Neural cell (in vitro differentiated cells): ENCODE data around the gene AFF1.

ENCODE experiments used
- EZH2 ChIP-seq: fragments of 200-600, 300-800 bp; shearing (Covaris generic), sonication (generic); IDR thresholded peaks from 2 replicates; pipeline ENCODE4 v1.6.1; 2014; ENCODE audit warnings: antibody characterized with exemption, low read length, borderline replicate concordance, mild to moderate bottlenecking; ENCODE audit not compliant: insufficient read depth, poor library complexity, severe bottlenecking
- RAD21 ChIP-seq: fragments of 450-650 bp; conservative IDR thresholded peaks from 2 replicates; pipeline ENCODE4 v1.6.1; 2014; ENCODE audit warnings: antibody characterized with exemption, mild to moderate bottlenecking, moderate library complexity
- TAF1 ChIP-seq: IDR thresholded peaks from 2 replicates; pipeline ENCODE4 v1.6.1; 2012; ENCODE audit warnings: low read depth
- TF ChIP-seq, protein P1 (sequence below): fragments of 450-650 bp; IDR thresholded peaks from 2 replicates; pipeline ENCODE4 v1.5.1; 2014; ENCODE audit warnings: antibody characterized with exemption, mild to moderate bottlenecking, moderate library complexity; ENCODE audit not compliant: poor library complexity, severe bottlenecking

DNA sequence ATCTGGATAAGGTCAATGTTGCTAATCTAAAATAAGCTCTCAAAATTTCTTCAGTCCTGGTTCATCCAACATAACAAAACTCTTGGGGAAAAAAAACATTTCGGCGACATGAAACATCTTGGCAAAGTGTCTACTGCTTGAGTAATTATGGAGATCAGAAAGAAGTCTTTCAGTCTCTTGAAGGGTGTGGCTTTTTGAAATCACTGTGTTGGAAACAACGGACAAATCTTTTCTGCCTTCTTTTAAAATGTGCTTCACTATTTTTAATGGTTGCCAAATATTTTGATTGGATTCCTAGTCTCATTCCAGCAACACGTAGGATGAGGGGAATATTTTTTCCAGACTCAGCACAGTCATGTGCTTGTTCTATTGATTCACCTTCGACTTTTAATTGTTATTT, 147.0 kb downstream of the AFF1 start:
- TF ChIP-seq, protein P1, sequence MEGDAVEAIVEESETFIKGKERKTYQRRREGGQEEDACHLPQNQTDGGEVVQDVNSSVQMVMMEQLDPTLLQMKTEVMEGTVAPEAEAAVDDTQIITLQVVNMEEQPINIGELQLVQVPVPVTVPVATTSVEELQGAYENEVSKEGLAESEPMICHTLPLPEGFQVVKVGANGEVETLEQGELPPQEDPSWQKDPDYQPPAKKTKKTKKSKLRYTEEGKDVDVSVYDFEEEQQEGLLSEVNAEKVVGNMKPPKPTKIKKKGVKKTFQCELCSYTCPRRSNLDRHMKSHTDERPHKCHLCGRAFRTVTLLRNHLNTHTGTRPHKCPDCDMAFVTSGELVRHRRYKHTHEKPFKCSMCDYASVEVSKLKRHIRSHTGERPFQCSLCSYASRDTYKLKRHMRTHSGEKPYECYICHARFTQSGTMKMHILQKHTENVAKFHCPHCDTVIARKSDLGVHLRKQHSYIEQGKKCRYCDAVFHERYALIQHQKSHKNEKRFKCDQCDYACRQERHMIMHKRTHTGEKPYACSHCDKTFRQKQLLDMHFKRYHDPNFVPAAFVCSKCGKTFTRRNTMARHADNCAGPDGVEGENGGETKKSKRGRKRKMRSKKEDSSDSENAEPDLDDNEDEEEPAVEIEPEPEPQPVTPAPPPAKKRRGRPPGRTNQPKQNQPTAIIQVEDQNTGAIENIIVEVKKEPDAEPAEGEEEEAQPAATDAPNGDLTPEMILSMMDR, result no peak
- TF ChIP-seq EZH2 (no peak), TAF1 (no peak), RAD21 (no peak)
